SK-N-SH (cell line): ENCODE measurements around the gene CCL23. TPM values are rescaled to one million over a fixed set of nuclear protein-coding genes. Genes with fewer than 3 reads are reported as not detected.

Experiments
- CTCF ChIA-PET: fragments of 300-600, 350-600 bp; formaldehyde crosslinking; extraction: SDS; loops from one replicate; lab custom pipeline; 2021; lab: Yijun Ruan, JAX
- POLR2A ChIA-PET: fragments of 350-600 bp; sonication (Branson Sonifier 250); formaldehyde crosslinking; extraction: SDS; loops from one replicate; lab custom pipeline; 2020; ENCODE audit warnings: antibody characterized with exemption, inconsistent platforms; lab: Yijun Ruan, JAX
- DNase-seq: peaks from one replicate; pipeline ENCODE4 v3.0.0; 2012
- H2AFZ ChIP-seq: fragments of 200-600 bp; sonication (generic); 2 replicates; pipeline ENCODE4 v1.8.1; 2016; ENCODE audit warnings: antibody characterized with exemption, mild to moderate bottlenecking, low read depth
- H3F3A ChIP-seq: fragments of 200-600 bp; sonication (generic); replicated peaks from 2 replicates; pipeline ENCODE3; 2016; ENCODE audit warnings: antibody characterized with exemption, mild to moderate bottlenecking; ENCODE audit not compliant: insufficient read depth
- H3K27ac ChIP-seq, 2 experiments: fragments of 200-500 bp in 1 of 2; fragments of 200-600 bp in 1 of 2; sonication (Bioruptor generic) in 1 of 2; sonication (generic), shearing (Covaris generic) in 1 of 2; 2 replicates each; pipeline versions ENCODE4 v1.5.1 to v1.6.1; 2014 to 2016; ENCODE audit warnings: low read depth in 2 of 2, inconsistent platforms in 1 of 2, low read length in 1 of 2, mild to moderate bottlenecking in 1 of 2, mixed read lengths in 1 of 2
- H3K27me3 ChIP-seq: fragments of 200-600 bp; sonication (generic), shearing (Covaris generic); 2 replicates; pipeline ENCODE4 v1.6.1; 2016; ENCODE audit warnings: mixed run types; ENCODE audit not compliant: insufficient read depth
- H3K36me3 ChIP-seq, 2 experiments: fragments of 200-500 bp in 1 of 2; fragments of 200-600 bp in 1 of 2; sonication (Bioruptor generic) in 1 of 2; sonication (generic) in 1 of 2; replicated peaks in 1 of 2; 2 replicates each; pipeline versions ENCODE3 to v1.5.1; 2014 to 2016; ENCODE audit warnings: low read length in 1 of 2, mild to moderate bottlenecking in 1 of 2; ENCODE audit not compliant: insufficient read depth in 2 of 2, control insufficient read depth in 1 of 2
- H3K4me1 ChIP-seq, 2 experiments: fragments of 200-500 bp in 1 of 2; fragments of 200-600 bp in 1 of 2; sonication (Bioruptor generic) in 1 of 2; sonication (generic), shearing (Covaris generic) in 1 of 2; 2 replicates each; pipeline versions ENCODE4 v1.5.1 to v1.6.1; 2014 to 2016; ENCODE audit warnings: low read depth in 1 of 2, low read length in 1 of 2, mixed run types in 1 of 2; ENCODE audit not compliant: insufficient read depth in 2 of 2, control insufficient read depth in 1 of 2
- H3K4me2 ChIP-seq: fragments of 200-600 bp; sonication (generic), shearing (Covaris generic); 2 replicates; pipeline ENCODE4 v1.6.1; 2017; ENCODE audit warnings: mixed run types
- H3K4me3 ChIP-seq, 2 experiments: fragments of 200-500 bp in 1 of 2; fragments of 200-600 bp in 1 of 2; sonication (Bioruptor generic) in 1 of 2; sonication (generic), shearing (Covaris generic) in 1 of 2; 2 replicates each; pipeline versions ENCODE4 v1.5.1 to v1.8.1; 2014 to 2016; ENCODE audit warnings: low read depth in 2 of 2, inconsistent platforms in 1 of 2, low read length in 1 of 2, mild to moderate bottlenecking in 1 of 2, mixed read lengths in 1 of 2, moderate library complexity in 1 of 2
- H3K79me2 ChIP-seq: fragments of 200-600 bp; sonication (generic); 2 replicates; pipeline ENCODE4 v1.8.1; 2017; ENCODE audit warnings: mild to moderate bottlenecking; ENCODE audit not compliant: insufficient read depth
- H3K9ac ChIP-seq: fragments of 200-600 bp; sonication (generic); 2 replicates; pipeline ENCODE4 v1.6.1; 2017; ENCODE audit warnings: mixed run types
- H3K9me2 ChIP-seq: fragments of 200-600 bp; sonication (generic); 2 replicates; pipeline ENCODE4 v1.6.1; 2017; ENCODE audit warnings: mixed run types
- H3K9me3 ChIP-seq: fragments of 200-600 bp; sonication (generic); 2 replicates; pipeline ENCODE4 v1.6.1; 2017; ENCODE audit warnings: mixed run types, mild to moderate bottlenecking, moderate library complexity
- H4K20me1 ChIP-seq: fragments of 200-600 bp; sonication (generic); 2 replicates; pipeline ENCODE4 v1.6.1; 2017; ENCODE audit warnings: mild to moderate bottlenecking, mixed run types; ENCODE audit not compliant: insufficient read depth
- CHD2 ChIP-seq: fragments of 150-350 bp; IDR thresholded peaks from 2 replicates; pipeline ENCODE4 v1.6.1; 2018; ENCODE audit warnings: low read length; ENCODE audit not compliant: partially characterized antibody
- ELF1 ChIP-seq: IDR thresholded peaks from 2 replicates; pipeline ENCODE4 v1.4.0; 2012
- EP300 ChIP-seq, 2 experiments: IDR thresholded peaks; 2 replicates each; pipeline versions ENCODE4 v1.4.0 to v1.6.1; 2012; ENCODE audit warnings: borderline replicate concordance in 1 of 2, low read depth in 1 of 2, low read length in 1 of 2
- EZH2phosphoT487 ChIP-seq: fragments of 200-600 bp; sonication (generic); IDR thresholded peaks from 2 replicates; pipeline ENCODE4 v1.6.1; 2017; ENCODE audit warnings: low read depth, mixed run types, mild to moderate bottlenecking, antibody characterized with exemption, moderate library complexity, borderline replicate concordance
- FOXJ3 ChIP-seq: sonication (generic); formaldehyde crosslinking; IDR thresholded peaks from 2 replicates; pipeline ENCODE4 v1.5.1; 2020; ENCODE audit warnings: mild to moderate bottlenecking, missing genetic modification reagents
- JUND ChIP-seq: IDR thresholded peaks from 2 replicates; pipeline ENCODE4 v1.4.0; 2012
- MEF2A ChIP-seq: IDR thresholded peaks from 2 replicates; pipeline ENCODE4 v1.4.0; 2012; ENCODE audit warnings: low read depth, borderline replicate concordance
- RAD21 ChIP-seq: IDR thresholded peaks from 2 replicates; pipeline ENCODE4 v1.6.1; 2012; ENCODE audit warnings: mild to moderate bottlenecking, low read length
- RCOR1 ChIP-seq: fragments of 150-350 bp; IDR thresholded peaks from 2 replicates; pipeline ENCODE4 v1.6.1; 2017; ENCODE audit warnings: antibody characterized with exemption, low read length
- RFX5 ChIP-seq: IDR thresholded peaks from 2 replicates; pipeline ENCODE4 v1.6.1; 2012; ENCODE audit warnings: mild to moderate bottlenecking, improper control_type of control experiment, low read length
- RXRA ChIP-seq: IDR thresholded peaks from 2 replicates; pipeline ENCODE4 v1.4.0; 2012; ENCODE audit warnings: low read depth, mild to moderate bottlenecking, borderline replicate concordance
- TAF1 ChIP-seq: IDR thresholded peaks from 2 replicates; pipeline ENCODE4 v1.6.1; 2012; ENCODE audit warnings: low read depth, mild to moderate bottlenecking, low read length, moderate library complexity, borderline replicate concordance
- YY1 ChIP-seq: IDR thresholded peaks from 2 replicates; pipeline ENCODE4 v1.4.0; 2012; ENCODE audit warnings: low read depth, mild to moderate bottlenecking
- ZBTB33 ChIP-seq: IDR thresholded peaks from 2 replicates; pipeline ENCODE4 v1.4.0; 2012; ENCODE audit warnings: low read depth, borderline replicate concordance
- WGBS: methylation state at CpG from one replicate; pipeline ENCODE4 v1.1.6; 2017; ENCODE audit warnings: low lambda C conversion rate; 5-methylcytosine and 5-hydroxymethylcytosine counted together
- polyA plus RNA-seq, 3 experiments: library from polyadenylated mRNA; depleted of rRNA; stranded (reverse); fragments of >200 nt; gene quantifications; 2 replicates each; pipeline ENCODE4 v1.2.3, GENCODE V29; 2012

The CCL23 gene
- polyA plus RNA-seq, 1 of the 3 experiments (the other 2 are of a cell fraction) = not detected

- Histone ChIP-seq H4K20me1 (no peaks in the 10 kb centered on the region), H3K79me2 (no peaks in the 10 kb centered on the region), H3K27me3 (no peaks in the 10 kb centered on the region; the same call in 1 of the 2 replicates), H3K9ac (no peak overlapping the region), H3K9me3 (no peaks in the 10 kb centered on the region), H3K4me1 (no peaks in the 10 kb centered on the region), H3K27ac (no peak overlapping the region), H3K36me3 (no peaks in the 10 kb centered on the region), H2AFZ (no peak overlapping the region), H3F3A (no peaks in the 10 kb centered on the region), H3K9me2 (no peaks in the 10 kb centered on the region), H3K4me3 (no peak overlapping the region), H3K4me2 (no peak overlapping the region)
- ChIA-PET CTCF (no interaction called here), POLR2A (no interaction called here)
- TF ChIP-seq ZBTB33 (no peak), ELF1 (no peak), YY1 (no peak), FOXJ3 (CRISPR knock-in tag) (no peak), RFX5 (no peak), MEF2A (no peak), RAD21 (no peak), JUND (no peak), RCOR1 (no peak)
- no peak for DNase-seq
- WGBS = 11% methylated on average over 6 of the region's 6 CpGs
Observed at GRCh38 chr17:36024106-36024869, 6.5 kb upstream of the CCL23 start.

- no peak for DNase-seq
Observed at GRCh38 chr17:36019423-36019822, 1.7 kb upstream of the CCL23 start.

GRCh38 chr17:36016555-36016954, 1.2 kb downstream of the CCL23 start:
- TF ChIP-seq RXRA (no peak), TAF1 (no peak), EZH2phosphoT487 (no peak), EP300 (IDR thresholded peaks at IDR 0.05; ENCODE audit: borderline replicate concordance in 1 of 2, low read depth in 1 of 2, low read length in 1 of 2) (no peak), ZBTB33 (no peak), MEF2A (no peak), ELF1 (no peak), YY1 (no peak), CHD2 (no peak), JUND (no peak)
- Histone ChIP-seq H3K9me2 (no peaks in the 10 kb centered on the region), H3K27ac (no peak overlapping the region), H3K4me1 (no peaks in the 10 kb centered on the region), H3K79me2 (no peaks in the 10 kb centered on the region), H3K9ac (no peak overlapping the region), H3K9me3 (no peaks in the 10 kb centered on the region), H3F3A (no peaks in the 10 kb centered on the region), H2AFZ (no peak overlapping the region), H3K36me3 (no peaks in the 10 kb centered on the region), H4K20me1 (no peaks in the 10 kb centered on the region), H3K4me2 (no peak overlapping the region), H3K27me3 (no peaks in the 10 kb centered on the region; the same call in 1 of the 2 replicates), H3K4me3 (no peak overlapping the region)
- CTCF ChIA-PET = no interaction called here
- WGBS = 12% methylated on average over 2 of the region's 2 CpGs
- POLR2A ChIA-PET = no interaction called here
- DNase-seq = no peak

More at GRCh38 chr17:36019423-36019822, 1.7 kb upstream of the CCL23 start:
- CTCF ChIA-PET = interaction anchor here (0.9 kb wide), 1 partner anchor 43 kb away, joined by 4 read pairs; no protein-coding TSS in a partner anchor
- H2AFZ ChIP-seq = no peak overlapping the region
- H3K4me1 ChIP-seq = no peaks in the 10 kb centered on the region
- H3K9me2 ChIP-seq = no peaks in the 10 kb centered on the region
- H3K9ac ChIP-seq = no peak overlapping the region
- H3K27ac ChIP-seq = no peak overlapping the region
- 11% methylated on average over 2 of the region's 2 CpGs for WGBS
- no peaks in the 10 kb centered on the region for H3K9me3 ChIP-seq
- no peak overlapping the region for H3K4me2 ChIP-seq
- no peak overlapping the region for H3K4me3 ChIP-seq
- POLR2A ChIA-PET = no interaction called here
- no peaks in the 10 kb centered on the region for H3K79me2 ChIP-seq
- no peaks in the 10 kb centered on the region for H4K20me1 ChIP-seq
- no peaks in the 10 kb centered on the region for H3K36me3 ChIP-seq
- no peaks in the 10 kb centered on the region for H3F3A ChIP-seq
- TF ChIP-seq RAD21 = no peak
- no peaks in the 10 kb centered on the region; the same call in 1 of the 2 replicates for H3K27me3 ChIP-seq
